IPS-18c (cell line): Measurements from ENCODE around the gene PTK6.

Source experiments
- H3K4me3 ChIP-seq: 2 replicates; pipeline ENCODE4 v1.7.0; 2013; ENCODE audit warnings: low read depth, mild to moderate bottlenecking, low read length, moderate library complexity; ENCODE audit not compliant: insufficient read depth
- H3K9me3 ChIP-seq: one replicate; pipeline ENCODE4 v1.6.1; 2013; ENCODE audit warnings: mild to moderate bottlenecking, low read length, moderate library complexity; ENCODE audit not compliant: control insufficient read depth, insufficient read depth

PTK6 gene

DNA sequence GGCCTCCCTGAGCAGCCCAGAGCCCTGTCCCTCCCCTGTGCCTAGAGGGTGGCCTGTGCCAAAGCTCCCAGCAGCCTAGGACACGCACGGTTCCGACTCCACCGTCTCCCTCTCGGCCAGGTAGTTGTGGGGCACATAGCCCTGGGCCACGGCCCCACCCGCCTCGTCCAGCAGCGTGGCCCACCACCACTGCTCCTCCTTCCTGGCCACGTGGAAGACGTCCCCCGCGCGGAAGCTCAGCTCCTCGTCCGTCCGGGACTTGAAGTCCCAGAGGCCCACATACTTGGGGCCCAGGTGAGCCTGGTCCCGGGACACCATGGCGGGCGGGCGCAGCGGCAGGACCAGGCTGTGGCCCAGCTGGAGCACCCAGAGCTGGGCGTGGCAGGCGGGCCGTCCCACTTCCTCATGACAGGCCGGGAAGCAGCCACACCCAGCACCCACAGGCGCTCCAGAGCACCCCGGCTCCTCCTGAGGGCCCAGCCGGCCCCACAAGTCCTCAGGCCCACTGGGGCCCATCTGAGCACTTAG lies at the start of gene PTK6:
Gene PTK6, minus strand, starts transcription at position 380 of the 528 bp plus-strand sequence. Its CDS starts 62 bp downstream, at position 318.
- peak within 1 kb of the TSS; percentile 2 for H3K4me3 ChIP-seq
- no peaks in the 10 kb centered on the region for H3K9me3 ChIP-seq

GRCh38 chr20:63586797-63587196 lies 49.6 kb upstream of the PTK6 start:
- no peaks in the 10 kb centered on the region for H3K9me3 ChIP-seq
- H3K4me3 ChIP-seq = no peak overlapping the region

DNA sequence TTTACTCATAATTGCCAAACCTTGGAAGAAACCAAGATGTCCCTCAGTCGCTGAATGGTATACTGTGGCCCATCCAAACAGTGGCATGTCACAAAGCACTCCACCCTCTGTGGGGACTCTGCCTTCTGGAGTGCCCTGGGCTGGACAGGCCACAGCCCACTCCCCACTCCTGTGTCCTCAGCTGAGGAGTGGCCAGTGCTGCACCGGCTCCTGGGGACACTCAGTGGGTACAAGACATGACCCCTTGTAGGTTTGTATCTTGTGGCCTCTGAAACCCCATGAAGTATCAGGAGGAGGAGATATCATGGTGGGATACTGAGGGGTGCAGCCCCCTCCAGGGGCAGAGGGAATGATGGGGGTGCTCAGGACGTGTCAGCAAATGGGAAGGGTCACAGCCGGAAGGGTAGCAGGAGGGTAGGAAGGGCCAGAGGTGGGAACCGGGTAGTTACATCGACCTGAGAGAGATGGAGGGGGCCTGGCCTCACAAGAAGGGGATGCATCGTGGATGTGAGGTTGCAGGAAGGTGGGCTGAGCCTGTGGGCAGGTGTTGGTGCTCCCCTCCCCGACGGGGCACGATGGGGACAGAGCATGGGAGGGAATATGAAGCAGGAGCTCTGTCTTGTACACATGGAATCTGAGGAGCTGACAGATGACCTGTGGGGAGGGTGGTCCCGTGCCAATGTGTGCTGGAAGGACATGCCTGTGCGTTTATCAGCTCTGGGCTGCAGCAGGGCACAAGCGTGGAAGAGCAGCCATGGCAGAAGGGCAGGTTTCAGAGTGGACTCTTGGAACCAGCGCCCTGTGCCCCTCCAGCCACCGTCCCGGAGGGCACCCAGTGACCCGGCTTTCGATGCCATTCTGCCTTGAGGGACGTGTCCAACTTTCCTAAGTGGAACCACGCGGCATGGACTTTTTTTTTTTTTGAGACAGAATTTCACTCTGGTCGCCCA lies 48.7 kb upstream of the PTK6 start:
- Histone ChIP-seq H3K9me3 (no peaks in the 10 kb centered on the region), H3K4me3 (no peak overlapping the region)

GRCh38 chr20:63582382-63583063 lies 45.3 kb upstream of the PTK6 start:
- Histone ChIP-seq H3K4me3 (no peak overlapping the region), H3K9me3 (no peaks in the 10 kb centered on the region)

GRCh38 chr20:63580796-63581461 lies 43.8 kb upstream of the PTK6 start:
- Histone ChIP-seq H3K9me3 (no peaks in the 10 kb centered on the region), H3K4me3 (no peak overlapping the region)

- Histone ChIP-seq H3K9me3 (no peaks in the 10 kb centered on the region), H3K4me3 (no peak overlapping the region)
Measured at GRCh38 chr20:63579017-63579694, 42.0 kb upstream of the PTK6 start.

- H3K4me3 ChIP-seq = no peak overlapping the region
- H3K9me3 ChIP-seq = no peaks in the 10 kb centered on the region
Measured at GRCh38 chr20:63578224-63579016, 41.2 kb upstream of the PTK6 start.

DNA sequence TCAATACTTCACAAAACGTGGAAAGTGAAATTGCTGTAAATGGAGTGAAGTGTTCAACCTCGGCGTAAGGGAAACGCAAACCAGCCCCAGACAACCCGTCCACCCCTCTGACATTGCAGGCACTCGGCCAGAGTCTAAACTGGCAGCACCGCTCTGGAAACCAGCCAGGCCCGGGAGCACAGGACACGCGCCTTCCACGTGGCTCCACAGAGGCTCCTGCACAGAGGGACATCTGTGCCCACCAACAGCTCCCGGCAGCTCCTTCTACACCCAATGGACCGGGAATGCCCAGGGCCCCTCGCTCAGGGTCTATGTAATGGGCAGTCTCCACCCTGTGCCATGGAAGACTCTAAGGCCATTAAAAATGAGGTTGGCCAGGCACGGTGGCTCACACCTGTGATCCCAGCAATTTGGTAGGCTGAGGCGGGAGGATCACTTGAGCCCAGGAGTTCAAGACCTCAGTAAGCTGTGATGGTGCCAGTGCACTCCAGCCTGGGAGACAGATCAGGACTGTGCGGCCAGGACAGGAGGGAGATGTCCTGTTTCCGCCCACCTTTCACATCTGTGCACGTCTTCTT lies 40.2 kb upstream of the PTK6 start:
- H3K9me3 ChIP-seq = no peaks in the 10 kb centered on the region
- no peak overlapping the region for H3K4me3 ChIP-seq

- H3K4me3 ChIP-seq = no peak overlapping the region
- H3K9me3 ChIP-seq = no peaks in the 10 kb centered on the region
Measured at GRCh38 chr20:63576311-63576710, 39.1 kb upstream of the PTK6 start.

GRCh38 chr20:63574829-63575743 lies 37.9 kb upstream of the PTK6 start:
- no peak overlapping the region for H3K4me3 ChIP-seq
- H3K9me3 ChIP-seq = no peaks in the 10 kb centered on the region

- Histone ChIP-seq H3K9me3 (no peaks in the 10 kb centered on the region), H3K4me3 (peak within 1 kb of the TSS; percentile 66)
Measured at GRCh38 chr20:63574156-63574828, 37.1 kb upstream of the PTK6 start, which contains the start of gene HELZ2. HELZ2 (minus strand) TSS chr20:63574239; CDS start chr20:63572385, 1,854 bp downstream.

DNA sequence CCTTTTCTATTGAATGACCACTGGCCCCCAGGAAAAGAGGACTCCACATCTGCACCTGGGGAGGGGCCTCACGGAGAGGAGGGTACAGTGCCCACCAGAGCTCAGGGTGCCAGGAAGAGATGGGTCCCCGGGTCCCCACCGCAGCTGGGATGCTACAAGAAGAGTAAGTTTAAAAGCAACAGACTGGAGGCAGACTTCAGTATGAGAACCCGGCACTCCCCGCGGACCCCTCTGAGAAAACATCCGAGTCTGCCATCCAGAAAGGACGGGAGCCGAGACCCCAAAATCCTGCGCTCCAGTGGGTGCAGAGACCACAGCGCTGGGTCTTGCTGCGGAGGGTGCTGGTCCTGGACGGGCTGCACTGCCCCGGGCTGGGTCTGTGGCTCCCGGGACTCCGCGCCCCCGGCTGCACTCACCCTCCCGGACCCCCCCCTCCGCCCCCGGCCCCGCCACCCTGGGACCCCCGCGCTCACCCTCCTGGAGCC lies 36.5 kb upstream of the PTK6 start:
- Histone ChIP-seq H3K4me3 (peak overlapping the region; percentile 66), H3K9me3 (no peaks in the 10 kb centered on the region)

GRCh38 chr20:63572788-63573646 lies 35.8 kb upstream of the PTK6 start:
- H3K4me3 ChIP-seq = peak overlapping the region; percentile 66

More at GRCh38 chr20:63572788-63573646, 35.8 kb upstream of the PTK6 start:
- H3K9me3 ChIP-seq = no peaks in the 10 kb centered on the region
